NCI-H82 (cell line): ENCODE results near the gene NPFFR1.
"Not testable (repeated sequence)": the region's sequence is repeated elsewhere in the genome, so short reads cannot be mapped to it uniquely, and the experiment has no call there.

ENCODE experiments used
- DNase-seq: peaks from one replicate; lab custom pipeline; 2025; lab: John Stamatoyannopoulos, UW

NPFFR1 gene

GRCh38 chr10:70285476-70285831, 1.6 kb upstream of the NPFFR1 start:
- DNase-seq = no peak

- DNase-seq = peak; percentile 2
Measured at GRCh38 chr10:70284542-70285475, 1.0 kb upstream of the NPFFR1 start.

GRCh38 chr10:70283071-70283444, 746 bp downstream of the NPFFR1 start:
- no peak for DNase-seq

GRCh38 chr10:70281609-70282008, 2.2 kb downstream of the NPFFR1 start:
- no peak for DNase-seq

GRCh38 chr10:70280099-70280498, 3.7 kb downstream of the NPFFR1 start:
- DNase-seq = no peak

- DNase-seq = no peak
Measured at GRCh38 chr10:70277396-70278030, 6.3 kb downstream of the NPFFR1 start.

- no peak for DNase-seq
Measured at GRCh38 chr10:70274643-70275042, 9.2 kb downstream of the NPFFR1 start.

- no peak for DNase-seq
Measured at GRCh38 chr10:70272925-70273316, 10.9 kb downstream of the NPFFR1 start.

GRCh38 chr10:70271996-70272924, 11.5 kb downstream of the NPFFR1 start:
- peak; percentile 1 for DNase-seq

- DNase-seq = no peak
Measured at GRCh38 chr10:70270952-70271351, 12.9 kb downstream of the NPFFR1 start.

- DNase-seq = no peak
Measured at GRCh38 chr10:70269741-70270140, 14.1 kb downstream of the NPFFR1 start.

GRCh38 chr10:70268376-70268775, 15.4 kb downstream of the NPFFR1 start:
- DNase-seq = no peak

GRCh38 chr10:70267161-70267933, 16.5 kb downstream of the NPFFR1 start:
- DNase-seq = no peak

GRCh38 chr10:70266701-70267100, 17.1 kb downstream of the NPFFR1 start:
- DNase-seq = no peak

GRCh38 chr10:70266056-70266455, 17.7 kb downstream of the NPFFR1 start:
- DNase-seq = no peak

- peak; percentile 41 for DNase-seq
Measured at GRCh38 chr10:70265032-70265689, 18.6 kb downstream of the NPFFR1 start.

- DNase-seq = no peak
Measured at GRCh38 chr10:70260734-70261133, 23.1 kb downstream of the NPFFR1 start.

- DNase-seq = no peak
Measured at GRCh38 chr10:70260259-70260658, 23.5 kb downstream of the NPFFR1 start.

GRCh38 chr10:70258216-70258615, 25.6 kb downstream of the NPFFR1 start:
- DNase-seq = no peak

- DNase-seq = not testable (repeated sequence)
Measured at GRCh38 chr10:70257816-70258215, 26.0 kb downstream of the NPFFR1 start.

- no peak for DNase-seq
Measured at GRCh38 chr10:70256463-70256862, 27.3 kb downstream of the NPFFR1 start.
